GM19397 (cell line): ENCODE results near the gene ARFGAP1.

Experiments used
- ATAC-seq: cut with Tn5 transposase; IDR thresholded peaks from one replicate; pipeline ENCODE4 v1.9.1; 2021; ENCODE audit warnings: mild to moderate bottlenecking, moderate library complexity; ENCODE audit not compliant: unreplicated experiment

ARFGAP1 gene

DNA sequence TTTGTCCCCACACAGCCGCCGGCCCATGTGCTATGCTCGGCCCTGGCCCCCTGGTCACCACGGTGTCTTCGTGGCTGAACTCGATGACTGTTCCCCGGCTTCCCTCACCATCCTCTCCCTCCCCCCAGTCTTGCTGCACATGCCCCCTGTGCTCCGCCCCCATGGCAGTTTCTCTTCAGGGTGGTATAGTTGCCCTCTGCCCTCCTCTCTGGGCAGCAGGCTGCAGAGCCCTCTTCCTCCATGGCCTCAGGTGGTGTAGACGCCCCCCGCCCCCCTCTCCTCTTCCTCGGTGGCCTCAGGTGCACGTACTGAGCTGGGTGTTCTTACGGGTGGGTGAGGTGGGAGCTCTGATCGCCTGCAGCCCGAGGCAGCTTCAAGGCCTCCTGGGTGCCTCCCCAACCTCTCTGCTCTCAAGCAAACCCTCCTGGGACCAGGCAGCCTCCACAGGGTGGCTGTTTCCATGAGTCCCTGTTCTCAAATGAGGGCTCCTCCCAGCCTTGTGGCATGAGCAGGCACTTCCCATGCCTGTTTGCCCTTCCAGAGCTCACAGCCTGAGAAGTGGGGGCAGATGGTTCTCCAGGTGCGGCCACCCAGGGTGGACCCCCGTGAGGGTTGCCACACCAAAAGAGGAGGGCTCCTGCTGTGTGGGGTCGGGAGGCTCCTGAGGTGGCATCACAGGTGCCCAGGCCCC lies 45.1 kb downstream of the ARFGAP1 start:
- no peak for ATAC-seq

- ATAC-seq = no peak
Measured at GRCh38 chr20:63318391-63319163, 46.0 kb downstream of the ARFGAP1 start.

DNA sequence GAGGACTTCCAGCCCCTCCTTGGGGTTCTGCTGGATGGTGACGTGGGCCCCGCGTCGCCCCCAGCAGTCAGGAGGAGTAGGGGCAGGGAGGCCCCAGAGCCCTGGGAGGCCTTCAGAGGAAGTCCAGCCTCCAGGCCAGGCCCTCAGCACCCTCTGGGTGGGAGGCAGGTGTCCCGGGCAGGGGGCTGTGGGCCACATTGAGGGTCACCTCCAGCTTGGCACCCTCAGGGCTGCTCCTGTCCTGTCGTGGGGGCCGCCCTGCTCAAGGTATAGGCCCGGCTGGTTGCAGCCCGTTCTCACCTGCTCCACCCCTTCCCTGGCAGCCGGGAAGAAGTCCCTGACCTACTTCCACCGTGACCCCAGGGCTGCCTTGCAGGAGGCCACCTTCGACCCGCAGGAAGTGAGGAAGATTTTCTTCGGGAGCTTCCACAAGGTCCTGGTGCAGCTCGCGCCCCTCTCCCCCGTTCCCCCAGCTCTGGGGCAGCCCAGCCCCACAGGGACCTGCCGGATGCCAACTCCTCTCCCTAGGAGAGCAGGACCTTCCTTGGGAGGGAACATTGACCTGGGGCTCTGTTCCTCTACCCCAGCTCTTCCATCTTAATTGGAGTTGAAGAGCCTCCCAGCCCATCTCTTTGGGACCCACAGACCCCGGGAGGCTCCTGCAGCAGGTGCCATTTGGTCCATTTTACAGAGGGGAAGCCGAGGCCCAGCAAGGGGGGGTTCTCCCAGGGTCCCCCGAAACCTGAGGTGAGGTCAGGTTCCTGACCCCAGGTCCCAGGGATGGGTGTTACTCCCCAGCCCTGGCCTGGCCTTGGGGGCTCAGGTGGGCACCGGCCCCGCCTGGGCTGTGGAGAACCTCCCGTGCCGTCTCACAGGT lies 46.8 kb downstream of the ARFGAP1 start:
- ATAC-seq = no peak

DNA sequence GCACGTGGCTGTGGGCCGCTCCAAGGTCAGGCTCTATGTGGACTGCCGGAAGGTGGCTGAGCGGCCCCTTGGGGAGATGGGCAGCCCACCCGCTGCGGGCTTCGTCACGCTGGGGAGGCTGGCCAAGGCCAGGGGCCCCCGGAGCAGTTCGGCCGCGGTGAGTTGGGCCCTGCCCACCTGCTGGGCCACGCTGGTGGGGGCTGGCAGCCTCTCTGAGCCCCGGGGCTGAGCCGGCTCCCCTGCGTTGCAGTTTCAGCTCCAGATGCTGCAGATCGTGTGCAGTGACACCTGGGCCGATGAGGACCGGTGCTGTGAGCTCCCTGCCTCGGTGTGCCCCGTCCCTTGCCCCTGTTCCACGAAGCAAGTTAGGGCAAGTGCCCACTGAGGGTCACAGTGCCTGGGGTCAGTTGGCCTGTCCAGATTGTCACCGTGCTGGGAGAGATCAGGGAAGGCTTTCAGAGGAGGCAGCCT lies 47.5 kb downstream of the ARFGAP1 start:
- ATAC-seq = no peak

DNA sequence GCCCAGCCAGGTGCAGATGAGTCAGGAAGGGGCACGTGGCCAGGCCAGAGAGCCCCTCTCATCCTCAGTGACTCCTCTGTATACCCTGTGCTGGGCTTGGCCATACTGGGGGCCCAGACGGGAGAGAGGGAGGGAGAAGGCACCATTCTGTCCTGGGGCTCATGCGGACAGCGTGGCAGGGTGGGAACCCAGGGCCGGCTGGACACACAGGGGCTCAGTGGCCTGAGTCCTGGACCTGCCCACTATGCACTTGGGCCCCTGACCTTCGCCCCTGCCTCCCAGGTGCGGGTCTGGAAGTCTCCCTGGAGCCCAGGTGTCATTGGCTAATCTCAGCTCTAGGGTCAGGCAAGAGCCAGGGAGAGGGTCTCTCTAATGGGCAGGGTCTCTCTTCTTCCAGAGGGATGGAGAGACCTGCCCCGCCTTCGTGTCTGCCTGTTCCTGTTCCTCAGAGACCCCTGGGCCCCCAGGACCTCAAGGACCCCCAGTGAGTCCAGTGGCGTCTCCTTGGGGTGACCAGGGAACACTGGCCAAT lies 48.1 kb downstream of the ARFGAP1 start:
- ATAC-seq = no peak

DNA sequence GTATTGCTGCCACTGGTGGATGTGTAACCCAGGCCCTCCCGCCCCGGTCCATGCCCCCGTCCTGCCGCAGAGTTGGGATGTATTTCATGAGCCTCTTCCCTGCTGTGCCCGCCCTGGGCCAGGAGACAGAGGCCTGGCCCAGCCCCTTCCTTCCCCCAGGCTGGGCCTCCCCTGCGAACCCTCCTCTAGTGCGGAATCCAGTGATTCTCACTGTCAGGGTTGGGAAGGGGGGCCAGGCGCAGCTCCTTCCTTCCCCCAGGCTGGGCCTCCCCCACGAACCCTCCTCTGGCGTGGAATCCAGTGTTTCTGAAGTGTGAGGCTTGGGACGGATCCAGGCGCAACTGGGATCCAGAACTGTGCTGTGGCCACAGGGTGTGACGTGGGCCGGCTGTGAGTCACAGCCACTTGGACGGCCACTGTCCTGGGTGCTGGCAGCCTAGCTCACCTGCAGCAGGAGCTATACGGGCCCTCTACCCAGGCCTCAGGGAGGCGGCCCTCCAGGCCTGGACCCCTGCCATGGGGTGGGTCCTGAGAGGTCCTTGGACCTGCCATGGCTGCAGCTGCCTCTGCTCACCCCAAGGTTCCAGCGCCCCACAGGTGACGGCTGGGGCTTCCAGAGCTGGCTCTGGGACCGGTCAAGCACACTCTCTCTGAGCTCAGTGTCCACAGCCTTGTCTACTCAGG lies 48.7 kb downstream of the ARFGAP1 start:
- ATAC-seq = no peak

DNA sequence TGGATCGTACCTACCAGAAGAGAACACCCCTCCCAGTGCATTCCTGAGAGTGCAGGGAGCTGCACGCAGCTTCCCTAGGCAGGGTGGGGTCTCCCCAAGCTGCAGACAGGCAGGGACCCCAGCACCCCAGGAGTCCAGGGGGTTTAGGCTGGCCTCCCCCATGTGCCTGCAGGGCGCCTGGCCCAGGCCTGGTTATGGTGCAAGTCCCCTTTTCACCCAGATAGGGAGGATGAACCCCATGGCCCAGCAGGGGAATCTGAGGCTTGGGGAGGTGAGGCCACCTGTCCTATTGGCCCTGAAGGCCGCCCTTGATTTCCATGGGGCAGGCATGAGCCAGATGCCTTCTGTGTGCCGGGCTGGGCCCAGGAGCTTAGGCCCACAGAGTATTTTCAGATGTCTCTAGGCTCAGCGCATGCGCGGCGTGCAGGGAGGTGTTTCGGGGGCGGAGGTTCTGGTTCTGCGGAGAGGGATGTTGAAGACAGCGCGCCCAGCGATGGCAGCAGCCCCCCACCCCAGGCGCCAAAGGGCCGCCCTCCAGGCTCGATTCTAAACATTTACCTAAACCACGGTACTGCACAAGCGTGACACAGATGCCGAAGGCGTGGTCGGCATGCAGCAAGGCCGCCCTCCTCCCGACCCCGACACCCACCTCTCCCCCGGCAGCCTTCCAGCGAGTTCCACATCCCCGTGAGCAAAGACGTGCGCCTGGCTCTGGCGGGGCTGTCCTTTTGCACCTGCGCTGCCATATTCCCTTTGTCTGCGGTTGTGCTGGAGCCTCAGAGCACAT lies 49.7 kb downstream of the ARFGAP1 start:
- ATAC-seq = no peak

DNA sequence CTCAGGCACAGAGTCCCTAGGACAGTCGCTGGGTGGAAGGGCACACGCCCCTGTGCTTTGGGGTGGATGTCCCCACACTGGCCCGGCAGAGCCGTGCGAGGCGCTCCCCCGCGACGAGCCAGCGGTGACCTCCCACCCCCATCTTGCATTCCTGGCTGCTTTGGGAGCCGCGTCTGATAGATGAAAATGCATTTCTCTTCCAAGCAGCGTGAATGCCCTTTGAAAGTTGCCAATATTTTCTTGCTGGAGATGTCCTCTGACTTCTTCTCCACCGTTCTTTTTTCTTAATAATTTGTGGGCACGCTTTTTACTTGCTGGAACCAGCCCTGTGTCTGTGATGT lies 50.3 kb downstream of the ARFGAP1 start:
- ATAC-seq = no peak

GRCh38 chr20:63323357-63323981 lies 50.9 kb downstream of the ARFGAP1 start:
- ATAC-seq = no peak

DNA sequence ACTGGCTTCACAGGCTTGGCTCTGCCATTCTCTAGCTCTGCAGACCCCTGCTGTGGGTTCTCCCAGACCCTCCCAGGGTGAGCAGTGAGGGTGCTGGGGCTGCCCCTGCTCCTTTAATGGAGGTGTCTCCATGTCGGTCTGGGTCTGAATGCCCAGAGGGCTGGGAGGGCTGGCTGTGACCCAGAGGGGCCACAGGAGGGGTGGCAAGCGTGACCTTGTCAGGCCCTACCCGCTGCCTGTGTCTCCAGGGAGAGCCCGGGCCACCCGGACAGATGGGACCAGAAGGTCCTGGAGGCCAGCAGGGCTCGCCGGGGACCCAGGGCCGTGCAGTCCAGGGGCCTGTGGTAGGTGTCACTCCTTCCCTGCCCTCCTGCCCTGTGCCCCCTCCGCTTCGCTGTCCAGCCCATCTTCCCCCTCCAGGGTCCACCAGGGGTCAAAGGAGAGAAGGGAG lies 52.4 kb downstream of the ARFGAP1 start:
- no peak for ATAC-seq

DNA sequence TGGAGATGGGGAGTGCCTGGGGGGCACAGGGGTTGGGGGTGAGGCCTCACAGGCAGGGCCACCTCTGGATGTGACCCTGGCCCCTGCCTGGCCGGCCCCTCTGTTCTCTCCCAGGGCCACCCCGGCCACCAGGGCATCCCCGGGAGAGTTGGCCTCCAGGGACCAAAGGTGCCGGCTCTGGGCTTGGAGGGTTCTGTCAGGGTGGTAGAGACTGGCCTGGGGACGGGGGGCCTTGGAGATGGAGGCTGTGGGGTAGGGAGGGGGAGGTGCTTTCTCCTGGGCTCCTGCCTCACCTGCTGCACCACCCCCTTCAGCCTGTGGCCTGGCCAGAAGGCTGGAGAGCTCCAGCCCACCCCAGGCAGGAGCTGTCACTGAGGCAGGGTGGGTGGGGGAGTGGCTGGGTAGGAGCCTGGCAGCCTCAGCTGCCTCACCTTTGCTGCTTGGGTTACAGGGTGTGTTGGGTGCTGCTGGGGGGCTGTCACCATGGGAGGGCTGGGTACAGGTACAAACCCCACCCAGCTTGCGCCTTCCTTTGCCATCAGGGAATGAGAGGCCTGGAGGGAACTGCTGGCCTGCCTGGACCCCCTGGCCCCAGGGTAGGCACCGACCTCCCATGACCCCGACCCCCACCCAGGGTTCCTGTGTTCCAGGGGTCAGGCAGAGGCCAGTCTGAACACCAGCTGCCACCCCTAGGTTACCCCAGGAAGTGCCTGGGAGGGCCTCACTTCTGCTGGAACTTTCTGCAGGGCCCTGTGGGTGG lies 53.1 kb downstream of the ARFGAP1 start:
- no peak for ATAC-seq

- no peak for ATAC-seq
Measured at GRCh38 chr20:63326314-63327230, 54.0 kb downstream of the ARFGAP1 start.

GRCh38 chr20:63327231-63327745 lies 54.7 kb downstream of the ARFGAP1 start:
- no peak for ATAC-seq

- ATAC-seq = no peak
Measured at GRCh38 chr20:63328026-63328700, 55.5 kb downstream of the ARFGAP1 start.

DNA sequence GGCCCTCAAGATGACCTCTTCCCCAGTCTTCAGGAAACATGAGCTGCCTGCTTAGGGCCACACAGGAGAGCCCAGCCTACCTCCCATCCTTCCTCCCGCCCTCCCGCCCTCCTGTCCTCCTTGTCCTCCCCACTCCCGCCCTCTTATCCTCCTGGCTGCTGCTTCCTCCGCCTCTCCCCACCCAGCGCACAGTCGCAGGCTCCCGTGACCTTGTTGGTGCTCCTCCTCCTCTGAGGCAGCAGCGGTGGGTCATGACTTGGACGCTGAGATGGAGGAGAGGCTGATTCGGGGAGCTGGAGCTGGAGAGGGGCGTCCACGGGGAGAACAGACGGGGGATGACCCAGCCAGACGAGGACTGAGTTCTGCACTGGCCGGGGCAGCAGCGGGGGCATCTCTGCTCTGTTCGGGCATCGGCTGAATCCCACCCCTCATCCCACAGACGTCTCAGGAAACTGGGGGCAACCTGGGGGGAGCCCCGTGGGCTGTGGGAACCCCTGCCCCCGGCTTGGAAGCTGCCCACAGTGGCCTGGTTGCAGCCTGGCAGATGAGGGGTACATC lies 56.2 kb downstream of the ARFGAP1 start:
- ATAC-seq = no peak

DNA sequence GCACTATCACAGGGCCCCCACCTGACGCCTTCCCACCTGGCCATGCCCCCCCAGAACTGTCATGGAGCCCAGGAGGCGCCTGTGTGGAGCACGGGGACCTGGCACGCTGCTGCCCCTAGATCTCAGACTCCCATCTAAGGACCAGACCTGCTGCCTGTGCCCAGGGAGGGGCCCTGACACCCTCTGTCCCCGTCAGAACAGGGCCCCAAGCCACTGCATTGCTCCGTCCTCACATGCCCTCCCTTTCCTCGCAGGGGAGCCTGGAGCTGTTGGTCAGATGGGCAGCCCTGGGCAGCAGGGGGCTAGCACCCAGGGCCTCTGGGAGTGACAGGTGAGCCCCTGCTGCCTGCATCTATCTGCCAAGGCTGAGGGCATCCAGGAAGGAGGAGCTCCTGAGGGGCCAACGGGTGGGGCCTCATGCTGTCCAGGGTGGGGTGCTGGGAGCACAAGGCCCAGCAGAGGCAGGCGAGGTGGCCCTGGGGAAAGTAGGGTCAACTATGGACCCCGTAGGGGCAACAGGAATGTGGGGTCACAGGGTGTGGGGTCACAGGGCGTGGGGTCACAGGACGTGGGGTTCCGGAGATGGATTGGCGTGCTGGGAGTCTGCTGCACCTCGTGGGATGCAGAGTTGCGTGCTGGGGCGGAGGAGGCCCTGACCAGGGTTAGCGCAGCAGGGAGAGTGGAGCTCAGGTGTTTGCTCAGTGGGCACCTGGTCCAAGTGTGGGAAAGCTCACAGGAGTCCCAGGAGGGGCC lies 56.9 kb downstream of the ARFGAP1 start:
- no peak for ATAC-seq
